Esophagus (tissue), 2 donors: Measurements from ENCODE around the gene FFAR3. TPM values are rescaled to one million over a fixed set of nuclear protein-coding genes. Genes with fewer than 3 reads are reported as not detected.

ENCODE experiments used
- H3K27ac ChIP-seq, 2 donors: one replicate each; pipeline ENCODE4 v1.5.1; 2013; ENCODE audit warnings: low read depth in 2 of 2, mild to moderate bottlenecking in 2 of 2, inconsistent platforms in 1 of 2, low read length in 1 of 2, moderate library complexity in 1 of 2
- H3K27me3 ChIP-seq, 2 donors: one replicate each; pipeline ENCODE4 v1.6.1; 2013; ENCODE audit warnings: low read length in 2 of 2, control low read depth in 1 of 2, mild to moderate bottlenecking in 1 of 2; ENCODE audit not compliant: insufficient read depth in 2 of 2, control insufficient read depth in 1 of 2
- H3K36me3 ChIP-seq, 2 donors: one replicate each; pipeline ENCODE4 v1.6.1; 2013; ENCODE audit warnings: low read length in 1 of 2; ENCODE audit not compliant: control insufficient read depth in 2 of 2, insufficient read depth in 2 of 2
- H3K4me1 ChIP-seq, 2 donors: one replicate each; pipeline ENCODE4 v1.6.1; 2013; ENCODE audit warnings: low read length in 1 of 2; ENCODE audit not compliant: control insufficient read depth in 2 of 2, insufficient read depth in 2 of 2
- H3K4me3 ChIP-seq, 2 donors: one replicate each; pipeline ENCODE4 v1.5.1; 2013; ENCODE audit warnings: low read length in 2 of 2, mild to moderate bottlenecking in 2 of 2, low read depth in 1 of 2, moderate library complexity in 1 of 2
- H3K9me3 ChIP-seq, 2 donors: one replicate each; pipeline ENCODE4 v1.6.1; 2013; ENCODE audit warnings: mild to moderate bottlenecking in 2 of 2, low read depth in 1 of 2, low read length in 1 of 2, moderate library complexity in 1 of 2; ENCODE audit not compliant: control insufficient read depth in 2 of 2, insufficient read depth in 1 of 2
- WGBS, 2 donors: extraction: QIAGEN DNeasy Blood & Tissue Kit; methylation state at CpG; one replicate each; pipeline ENCODE4 v1.1.7; 2013; 5-methylcytosine and 5-hydroxymethylcytosine counted together
- polyA plus RNA-seq, 2 donors: library from polyadenylated mRNA; stranded (reverse); fragments of 200-250 nt; gene quantifications; one replicate each; pipeline ENCODE4 v1.2.3, GENCODE V29; 2013
- donor health status: healthy with polysubstance abuse.
- donor health status: Bipolar disorder and iron deficiency.

Gene FFAR3
- polyA plus RNA-seq, 2 donors: not detected

DNA sequence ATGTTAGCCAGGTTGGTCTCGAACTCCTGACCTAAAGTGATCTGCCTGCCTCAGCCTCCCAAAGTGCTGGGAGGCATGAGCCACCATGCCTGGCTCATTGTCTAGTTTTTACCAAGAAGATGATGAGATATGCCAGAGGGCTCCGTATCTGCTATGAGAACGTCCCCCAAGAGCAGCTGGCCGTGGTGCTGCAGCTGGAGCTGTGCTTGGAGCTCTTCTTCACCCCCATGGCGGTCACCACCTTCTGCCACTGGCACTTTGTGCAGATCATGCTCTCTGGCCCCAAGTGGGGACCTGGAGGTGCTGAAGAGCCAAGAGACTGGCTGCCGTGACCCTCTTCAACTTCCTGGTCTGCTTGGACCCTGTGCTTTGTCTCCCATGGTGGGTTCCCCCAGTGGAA lies 49.4 kb downstream of the FFAR3 start:
- H3K9me3 ChIP-seq: peaks cover 0 to 3% of the 10 kb centered on the region in 2 donors
- no peaks in the 10 kb centered on the region for H3K36me3 ChIP-seq
- H3K27ac ChIP-seq: no peak overlapping the region
- 77 to 82% methylated on average over 6 of the region's 6 CpGs for WGBS, 2 donors
- H3K27me3 ChIP-seq: no peaks in the 10 kb centered on the region
- H3K4me3 ChIP-seq: no peak overlapping the region
- no peaks in the 10 kb centered on the region for H3K4me1 ChIP-seq

DNA sequence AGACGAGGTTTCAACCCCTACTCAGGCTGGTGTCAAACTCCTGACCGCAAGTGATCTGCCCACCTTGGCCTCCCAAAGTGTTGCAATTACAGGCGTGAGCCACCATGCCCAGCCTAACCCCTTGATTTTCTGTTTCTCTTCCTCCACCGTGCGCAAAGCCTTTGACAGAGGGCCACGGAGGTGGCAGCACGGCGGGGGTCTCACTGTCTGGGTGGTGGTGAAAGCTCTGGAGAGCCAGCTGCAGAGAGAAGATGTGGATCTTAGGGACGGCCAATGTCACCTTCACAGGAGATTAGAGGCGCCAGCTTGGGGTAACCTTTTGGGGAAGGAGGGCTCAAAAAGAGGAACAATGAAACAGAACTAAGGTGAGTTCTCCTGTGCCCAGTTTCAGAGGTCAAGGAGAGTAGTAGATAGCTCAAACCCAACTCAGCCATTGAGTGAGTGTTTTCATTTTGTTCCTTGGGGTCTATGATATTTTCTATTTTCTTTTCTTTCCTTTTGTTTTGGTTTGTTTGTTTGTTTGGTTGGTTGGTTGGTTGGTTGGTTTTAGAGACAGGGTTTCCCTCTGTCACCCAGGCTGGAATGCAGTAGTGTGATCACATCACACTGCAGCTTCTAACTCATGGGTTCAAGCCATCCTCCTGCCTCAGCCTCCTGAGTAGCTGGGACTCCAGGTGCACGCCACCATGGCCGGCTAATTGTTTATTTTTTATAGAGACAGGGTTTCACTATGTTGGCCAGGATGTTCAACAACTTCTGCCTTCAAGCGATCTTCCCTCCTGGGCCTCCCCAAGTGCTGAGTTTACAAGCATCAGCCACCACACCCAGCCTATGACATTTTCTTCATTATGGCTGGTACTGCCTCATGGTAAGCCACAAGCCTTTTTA lies 50.3 kb downstream of the FFAR3 start:
- no peak overlapping the region for H3K4me3 ChIP-seq
- no peaks in the 10 kb centered on the region for H3K4me1 ChIP-seq
- no peaks in the 10 kb centered on the region for H3K27me3 ChIP-seq
- H3K36me3 ChIP-seq: no peaks in the 10 kb centered on the region
- 88% methylated on average over 13 of the region's 13 CpGs for WGBS, 2 donors
- H3K9me3 ChIP-seq: peaks cover 0 to 3% of the 10 kb centered on the region in 2 donors
- H3K27ac ChIP-seq: no peak overlapping the region

DNA sequence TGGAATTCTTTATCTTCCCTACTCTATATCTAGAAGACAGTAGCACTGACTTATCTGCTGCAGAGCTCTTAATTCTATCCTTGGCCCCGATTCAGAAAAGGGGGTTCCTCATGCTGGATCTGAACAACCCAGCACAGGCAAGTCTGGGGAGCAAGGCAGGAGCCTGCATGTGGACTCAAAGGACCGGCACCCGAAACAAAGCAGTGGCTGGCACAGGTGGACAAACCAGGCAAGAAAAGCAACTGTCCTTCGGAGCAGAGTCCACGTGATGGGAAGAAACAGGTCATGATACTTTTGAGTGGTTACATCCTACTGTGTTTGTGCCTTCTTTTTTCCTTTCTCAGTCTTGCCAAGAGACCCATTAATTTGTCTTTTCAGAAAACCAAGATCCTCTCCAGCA lies 50.9 kb downstream of the FFAR3 start:
- WGBS, 2 donors: 72 to 75% methylated on average over 5 of the region's 5 CpGs
- Histone ChIP-seq H3K27me3 (no peaks in the 10 kb centered on the region), H3K27ac (no peak overlapping the region), H3K9me3 (peaks cover 0 to 3% of the 10 kb centered on the region in 2 donors), H3K36me3 (no peaks in the 10 kb centered on the region), H3K4me3 (no peak overlapping the region), H3K4me1 (no peaks in the 10 kb centered on the region)

Other genes with a start within 250 kb of the FFAR3 start
- 100 to 1,000 TPM; 630 to 697 TPM for gene FXYD3, start 242.6 kb upstream of the FFAR3 start, polyA plus RNA-seq
- 1 to 10 TPM; 6.5 to 10.0 TPM for gene LGI4, start 223.4 kb upstream of the FFAR3 start, polyA plus RNA-seq
- gene FXYD1, start 219.6 kb upstream of the FFAR3 start, polyA plus RNA-seq: 10 to 100 TPM; 13.2 to 21.4 TPM
- gene FXYD7, start 215.2 kb upstream of the FFAR3 start, polyA plus RNA-seq: under 1 TPM; 0.09 to 0.14 TPM
- gene FXYD5, start 203.7 kb upstream of the FFAR3 start, polyA plus RNA-seq: 10 to 100 TPM; 33.5 to 94.9 TPM
- gene FAM187B, start 129.7 kb upstream of the FFAR3 start, polyA plus RNA-seq: under 1 TPM in 1 of 2 donors, not detected in 1; 0.08 TPM
- 10 to 100 TPM; 39.0 to 63.5 TPM for gene LSR, start 109.5 kb upstream of the FFAR3 start, polyA plus RNA-seq
- 10 to 100 TPM; 74.7 to 97.6 TPM for gene USF2, start 89.5 kb upstream of the FFAR3 start, polyA plus RNA-seq
- gene HAMP, start 75.9 kb upstream of the FFAR3 start, polyA plus RNA-seq: under 1 TPM in 1 of 2 donors, not detected in 1; 0.08 TPM
- gene MAG, start 66.3 kb upstream of the FFAR3 start, polyA plus RNA-seq: not detected
- gene CD22, start 29.3 kb upstream of the FFAR3 start, polyA plus RNA-seq: 1 to 10 TPM in 1 of 2 donors, under 1 TPM in 1; 0.71 to 1.2 TPM
- gene FFAR1, start 10.6 kb upstream of the FFAR3 start, polyA plus RNA-seq: not detected
- gene GPR42, start 12.6 kb downstream of the FFAR3 start, polyA plus RNA-seq: not detected
- 1 to 10 TPM in 1 of 2 donors, under 1 TPM in 1; 0.59 to 1.4 TPM for gene FFAR2, start 89.8 kb downstream of the FFAR3 start, polyA plus RNA-seq
- 100 to 1,000 TPM; 109 to 238 TPM for gene KRTDAP, start 132.0 kb downstream of the FFAR3 start, polyA plus RNA-seq
- gene DMKN, start 155.2 kb downstream of the FFAR3 start, polyA plus RNA-seq: 100 to 1,000 TPM; 223 to 315 TPM
- 1,000 to 10,000 TPM in 1 of 2 donors, 100 to 1,000 TPM in 1; 453 to 1,191 TPM for gene SBSN, start 169.9 kb downstream of the FFAR3 start, polyA plus RNA-seq
- gene GAPDHS, start 175.0 kb downstream of the FFAR3 start, polyA plus RNA-seq: not detected
- 100 to 1,000 TPM in 1 of 2 donors, 10 to 100 TPM in 1; 61.7 to 145 TPM for gene TMEM147, start 187.2 kb downstream of the FFAR3 start, polyA plus RNA-seq
- under 1 TPM; 0.02 to 0.12 TPM for gene ATP4A, start 205.2 kb downstream of the FFAR3 start, polyA plus RNA-seq
- not detected for gene PMIS2, start 227.7 kb downstream of the FFAR3 start, polyA plus RNA-seq